Peyer's patch (tissue), 4 donors: ENCODE results near the gene KCMF1.

Experiments
- CTCF ChIP-seq, 6 experiments: fragments of 450-650 bp in 4 of 6; fragments of 200-600 bp in 2 of 6; sonication (generic) in 1 of 6; IDR thresholded peaks; one replicate each; pipeline ENCODE4 v1.5.1; 2017 to 2019; ENCODE audit warnings: antibody characterized with exemption in 6 of 6, mild to moderate bottlenecking in 3 of 6, moderate library complexity in 1 of 6
- POLR2A ChIP-seq, 2 donors: fragments of 450-650 bp; IDR thresholded peaks; one replicate each; pipeline ENCODE4 v1.5.1; 2017; ENCODE audit warnings: antibody characterized with exemption in 2 of 2, mild to moderate bottlenecking in 2 of 2, moderate library complexity in 2 of 2

GRCh38 chr2:84940088-84940470 is 30.9 kb upstream of the KCMF1 start:
- no peak for TF ChIP-seq POLR2A (IDR thresholded peaks at IDR 0.05)
- no peak for TF ChIP-seq CTCF (IDR thresholded peaks at IDR 0.05)
